Measurements from ENCODE around the gene C16orf74.

C16orf74 gene

GRCh38 chr16:85719605-85720301 lies 31.1 kb downstream of the C16orf74 start:
- no peak for TF ChIP-seq CTCF (IDR thresholded peaks at IDR 0.05; ENCODE audit: insufficient read depth, low read depth, low read length, missing control alignments)
- no peak for DNase-seq (ENCODE audit: low read depth)
- H3K4me3 ChIP-seq (ENCODE audit: low read length) = no peak overlapping the region

DNA sequence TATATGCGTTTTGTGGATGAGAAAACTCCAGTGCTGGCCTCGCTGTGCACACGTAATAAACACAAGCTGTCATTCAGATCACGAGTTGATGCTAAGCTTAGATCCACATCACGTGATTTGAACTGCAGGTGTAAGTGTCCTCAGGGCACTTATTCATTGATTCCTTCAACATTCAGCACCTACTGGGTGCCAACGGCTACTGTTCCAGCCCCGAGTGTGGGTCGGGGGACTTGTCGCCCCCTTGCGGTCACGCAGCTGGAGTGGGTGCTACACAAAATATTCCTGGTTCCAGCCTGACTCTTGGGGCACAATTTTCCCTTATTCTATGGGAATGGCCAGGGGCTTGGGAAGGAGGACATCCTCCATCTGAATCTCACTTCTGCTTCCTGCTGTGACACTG lies 32.2 kb downstream of the C16orf74 start:
- TF ChIP-seq CTCF (IDR thresholded peaks at IDR 0.05; ENCODE audit: insufficient read depth, low read depth, low read length, missing control alignments) = peak; percentile 52
- H3K4me3 ChIP-seq (ENCODE audit: low read length) = no peak overlapping the region
- peak; percentile 55 for DNase-seq (ENCODE audit: low read depth)

DNA sequence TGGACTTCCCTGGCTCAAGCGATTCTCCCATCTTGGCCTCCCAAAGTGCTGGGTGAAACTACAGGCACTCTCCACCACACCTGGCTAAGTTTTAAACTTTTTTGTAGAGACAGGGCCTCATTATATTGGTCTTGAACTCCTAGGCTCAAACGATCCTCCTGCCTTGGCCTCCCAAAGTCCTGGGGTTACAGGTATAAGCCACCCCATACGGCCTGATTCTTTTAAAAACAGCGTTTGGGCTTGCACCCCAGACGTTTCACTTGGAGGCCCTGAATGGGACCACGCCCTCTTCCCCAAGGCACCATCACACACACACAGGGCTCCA lies 32.8 kb downstream of the C16orf74 start:
- no peak overlapping the region for H3K4me3 ChIP-seq (ENCODE audit: low read length)
- DNase-seq (ENCODE audit: low read depth) = no peak
- no peak for TF ChIP-seq CTCF (IDR thresholded peaks at IDR 0.05; ENCODE audit: insufficient read depth, low read depth, low read length, missing control alignments)

DNA sequence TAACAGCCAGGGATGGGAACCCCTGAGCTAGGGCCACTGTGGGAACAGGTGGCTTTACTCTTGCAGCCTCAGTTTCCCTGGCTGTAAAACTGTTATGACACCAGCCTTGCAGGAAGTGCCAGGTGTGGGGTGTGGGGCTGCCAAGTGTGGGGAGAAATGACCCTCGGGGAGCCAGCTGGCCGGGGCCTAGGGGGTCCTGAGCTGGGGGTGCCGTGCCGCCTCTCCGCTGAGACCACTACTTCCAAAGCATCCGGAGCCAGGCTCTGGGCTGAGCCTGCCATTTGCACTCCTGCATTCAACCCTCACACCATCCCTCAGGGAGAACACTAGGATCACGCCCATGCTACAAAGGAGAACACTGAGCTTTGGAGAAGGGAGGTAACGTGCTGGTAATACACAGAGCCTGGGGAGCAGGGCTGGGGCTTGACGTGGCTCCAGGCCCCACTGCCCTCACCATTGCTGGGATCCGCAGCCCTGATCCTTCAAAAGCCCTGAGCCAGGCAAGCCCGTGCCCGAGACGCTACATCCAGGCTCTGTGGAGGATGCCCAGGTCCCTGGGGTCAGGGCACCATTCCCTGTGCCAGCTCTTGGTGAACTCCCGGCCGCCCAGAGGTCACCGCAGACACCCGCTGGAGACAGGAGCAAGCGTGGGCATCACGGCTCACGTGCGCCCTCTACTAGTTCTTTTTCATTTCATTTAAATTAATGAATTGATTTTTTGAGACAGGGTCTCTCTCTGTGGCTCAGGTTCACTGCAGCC lies 33.3 kb downstream of the C16orf74 start:
- H3K4me3 ChIP-seq (ENCODE audit: low read length) = no peak overlapping the region
- peak; percentile 66 for TF ChIP-seq CTCF (IDR thresholded peaks at IDR 0.05; ENCODE audit: insufficient read depth, low read depth, low read length, missing control alignments)
- peak; percentile 64 for DNase-seq (ENCODE audit: low read depth)

DNA sequence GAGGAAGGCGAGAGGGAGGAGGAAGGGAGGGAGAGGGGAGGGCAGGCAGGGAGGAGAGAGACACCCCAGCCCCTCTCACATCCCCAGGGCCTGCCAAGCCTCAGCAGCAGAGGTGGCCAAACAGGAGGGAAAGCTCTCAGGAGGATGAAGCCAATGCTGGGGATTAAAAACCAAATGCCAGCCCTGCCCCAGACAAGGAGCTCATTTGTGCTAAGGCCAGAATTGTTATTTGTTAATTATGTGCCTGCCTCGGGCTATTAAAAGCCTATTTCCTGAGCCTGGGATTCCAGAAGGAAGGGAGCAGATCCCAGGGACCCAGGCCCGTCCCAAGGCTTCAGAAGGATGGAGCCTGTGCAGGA lies 34.2 kb downstream of the C16orf74 start:
- TF ChIP-seq CTCF (IDR thresholded peaks at IDR 0.05; ENCODE audit: insufficient read depth, low read depth, low read length, missing control alignments) = no peak
- DNase-seq (ENCODE audit: low read depth) = no peak
- no peak overlapping the region for H3K4me3 ChIP-seq (ENCODE audit: low read length)

DNA sequence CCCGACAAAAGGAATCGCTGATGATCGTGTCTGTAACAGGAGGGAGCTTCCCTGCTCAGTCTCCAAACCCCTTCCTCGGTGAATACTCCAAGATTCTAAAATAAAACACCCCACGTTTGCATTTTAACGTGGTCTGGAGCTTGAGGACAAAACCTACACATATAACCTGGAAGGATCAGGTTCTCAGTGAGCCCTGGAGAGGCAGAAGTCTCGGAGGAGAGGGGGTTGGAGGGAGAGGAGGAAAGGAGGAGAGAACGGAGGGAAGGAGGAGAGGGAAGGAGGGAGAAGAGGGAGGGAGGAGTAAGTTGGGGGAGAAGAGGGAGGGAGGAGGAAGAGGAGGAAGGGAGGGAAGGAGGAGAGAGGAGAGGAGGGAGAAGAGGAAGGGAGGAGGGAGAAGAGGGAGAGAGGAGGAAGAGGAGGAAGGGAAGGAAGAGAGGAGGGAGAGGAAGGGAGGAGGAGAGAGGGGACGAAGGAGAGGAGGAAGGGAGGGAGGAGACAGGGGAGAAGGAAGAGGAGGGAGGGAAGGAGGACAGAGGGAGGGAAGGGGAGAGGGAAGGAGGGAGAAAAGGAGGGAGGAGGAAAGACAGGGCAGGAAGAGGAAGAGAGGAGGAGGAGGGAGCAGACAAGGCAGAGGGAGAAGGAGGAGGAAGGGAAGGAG lies 34.7 kb downstream of the C16orf74 start:
- no peak for TF ChIP-seq CTCF (IDR thresholded peaks at IDR 0.05; ENCODE audit: insufficient read depth, low read depth, low read length, missing control alignments)
- DNase-seq (ENCODE audit: low read depth) = no peak
- H3K4me3 ChIP-seq (ENCODE audit: low read length) = no peak overlapping the region

Data from epithelial cell of esophagus (primary cell).